GM12891 (cell line): ENCODE results near the gene ESAM. TPM values are rescaled to one million over a fixed set of nuclear protein-coding genes. Genes with fewer than 3 reads are reported as not detected.

ENCODE experiments used
- DNase-seq: peaks from one replicate; pipeline ENCODE4 v3.0.0; 2011; ENCODE audit warnings: low spot score; ENCODE audit not compliant: insufficient read length
- FAIRE-seq: peaks from 2 replicates; lab custom pipeline; 2011; peaks lifted over from hg19 to GRCh38; lab: Jason Lieb, UNC
- PAX5 ChIP-seq: IDR thresholded peaks from 2 replicates; pipeline ENCODE4 v1.6.1; 2011; ENCODE audit warnings: low read length, moderate library complexity, mild to moderate bottlenecking; ENCODE audit not compliant: insufficient read depth, severe bottlenecking
- POLR2A ChIP-seq: IDR thresholded peaks from 2 replicates; pipeline ENCODE4 v1.6.1; 2011; ENCODE audit warnings: low read depth, low read length, control low read depth
- POLR2AphosphoS5 ChIP-seq: IDR thresholded peaks from 2 replicates; pipeline ENCODE4 v1.6.1; 2011; ENCODE audit warnings: low read depth, low read length, control low read depth
- POU2F2 ChIP-seq: IDR thresholded peaks from 2 replicates; pipeline ENCODE4 v1.6.1; 2011; ENCODE audit warnings: low read depth, mild to moderate bottlenecking, control low read depth, low read length, moderate library complexity
- SPI1 ChIP-seq: IDR thresholded peaks from 2 replicates; pipeline ENCODE4 v1.6.1; 2011; ENCODE audit warnings: low read depth, low read length, control low read depth
- TAF1 ChIP-seq: IDR thresholded peaks from 2 replicates; pipeline ENCODE4 v1.6.1; 2011; ENCODE audit warnings: low read depth, low read length, control low read depth
- polyA plus RNA-seq: library from polyadenylated mRNA; unstranded; fragments of >200 nt; gene quantifications from one replicate; pipeline ENCODE4 v1.2.1, GENCODE V29; 2012; ENCODE audit warnings: low read depth, missing spikeins, inconsistent platforms; ENCODE audit not compliant: missing spikeins

ESAM gene
- 17.2 TPM for polyA plus RNA-seq

DNA sequence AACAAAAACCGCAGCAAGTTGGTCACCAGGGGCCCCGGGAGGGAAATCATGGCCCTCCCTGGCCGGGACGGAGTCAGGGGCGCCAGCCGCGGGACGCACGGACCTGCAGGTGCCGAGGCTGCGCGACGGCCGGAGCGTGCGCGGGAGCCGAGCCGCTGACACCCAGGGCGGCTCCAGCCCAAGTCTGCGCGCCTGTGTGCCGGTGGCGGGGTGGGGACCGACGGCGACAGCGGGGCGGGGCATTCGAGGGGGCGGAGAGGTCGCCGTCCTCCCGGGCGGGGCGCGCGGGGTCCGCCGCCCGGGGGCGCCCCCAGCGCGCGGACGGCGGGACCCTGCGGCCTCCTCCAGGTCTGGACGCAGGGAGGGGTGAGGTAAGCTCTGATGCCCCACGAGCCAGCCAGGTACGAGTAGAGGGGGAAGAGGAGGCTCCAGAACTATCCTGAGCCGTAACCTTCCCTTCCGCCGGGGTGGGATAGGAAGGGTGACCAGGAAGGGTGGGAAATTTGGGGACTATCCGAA, at the start of gene ESAM:
Gene ESAM (minus strand): TSS at position 186 of the 519 bp plus-strand sequence. CDS start 136 bp downstream, at position 50.
- peak; percentile 74 for TF ChIP-seq POLR2A
- TF ChIP-seq POU2F2 = 0 out of 2 replicates have a peak, but pooled peaks have one; percentile 9
- no peak for TF ChIP-seq SPI1
- TF ChIP-seq TAF1 = no peak
- TF ChIP-seq PAX5 = no peak
- peak; percentile 81 for TF ChIP-seq POLR2AphosphoS5
- FAIRE-seq (peak; percentile 97), DNase-seq (peak; percentile 84)

DNA sequence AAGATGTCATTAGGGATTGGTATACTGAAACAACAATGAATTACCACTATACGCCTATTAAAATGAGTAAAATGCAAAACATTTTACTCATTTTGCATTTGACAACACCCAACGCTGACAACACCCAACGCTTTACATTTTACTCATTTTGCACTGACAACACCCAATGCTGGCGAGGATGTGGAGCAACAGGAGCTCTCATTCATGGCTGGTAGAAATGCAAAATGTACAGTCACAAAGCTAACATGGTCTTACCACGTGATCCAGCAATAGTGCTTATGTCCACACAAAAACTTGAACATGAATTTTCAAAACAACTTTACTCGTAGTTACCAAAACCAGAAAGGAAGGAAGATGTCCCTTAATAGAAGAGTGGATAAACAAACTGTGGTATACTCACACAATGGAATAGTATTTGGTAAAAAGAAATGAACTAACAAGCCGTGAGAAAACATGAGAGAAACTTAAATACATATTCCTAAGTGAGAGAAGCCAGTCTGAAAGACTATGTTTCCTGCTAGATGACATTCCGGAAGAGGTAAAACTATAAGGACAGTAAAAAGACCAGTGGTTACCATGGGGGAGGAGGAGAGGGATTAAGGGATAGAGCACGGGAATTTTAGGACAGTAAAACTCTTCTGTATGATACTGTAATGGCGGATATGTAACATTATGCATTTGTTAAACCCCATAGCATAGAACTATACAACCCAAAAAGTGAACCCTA, 49.5 kb upstream of the ESAM start:
- no peak for FAIRE-seq
- TF ChIP-seq TAF1 (no peak), POLR2A (no peak), PAX5 (no peak), POLR2AphosphoS5 (no peak), POU2F2 (no peak), SPI1 (no peak)
- no peak for DNase-seq

DNA sequence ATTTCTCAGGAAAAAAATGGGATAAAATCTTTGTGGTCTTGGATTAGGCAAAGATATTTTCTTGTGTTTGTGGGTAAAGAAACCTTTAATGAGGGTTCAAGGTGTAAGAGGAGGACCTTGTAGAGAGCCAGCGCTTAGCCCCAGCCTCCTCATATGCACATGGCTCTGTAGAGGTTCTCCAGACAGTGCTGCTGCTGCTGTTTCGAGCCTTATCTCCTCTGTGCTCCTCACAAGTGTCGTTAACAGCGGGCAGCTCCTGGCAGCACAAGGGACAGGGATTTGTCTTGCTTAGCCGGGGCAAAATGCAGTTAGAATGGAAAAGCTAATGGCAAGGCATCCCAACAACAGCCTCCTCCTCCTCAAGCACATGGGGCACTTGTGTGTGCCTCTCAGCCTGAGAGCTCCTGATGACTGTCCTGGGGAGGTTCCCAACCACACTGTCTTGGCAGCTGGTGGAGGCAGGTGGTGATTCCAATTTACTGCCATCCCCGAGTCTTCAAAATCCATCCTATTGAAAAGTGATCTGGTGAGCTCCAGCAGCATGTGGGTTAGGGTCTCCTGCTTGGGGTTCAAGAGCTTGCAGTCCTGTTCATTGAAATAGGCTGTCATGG, 45.7 kb upstream of the ESAM start:
- DNase-seq = no peak
- no peak for TF ChIP-seq PAX5
- TF ChIP-seq POLR2AphosphoS5 = no peak
- no peak for TF ChIP-seq SPI1
- no peak for TF ChIP-seq POLR2A
- no peak for TF ChIP-seq TAF1
- TF ChIP-seq POU2F2 = no peak
- no peak for FAIRE-seq

DNA sequence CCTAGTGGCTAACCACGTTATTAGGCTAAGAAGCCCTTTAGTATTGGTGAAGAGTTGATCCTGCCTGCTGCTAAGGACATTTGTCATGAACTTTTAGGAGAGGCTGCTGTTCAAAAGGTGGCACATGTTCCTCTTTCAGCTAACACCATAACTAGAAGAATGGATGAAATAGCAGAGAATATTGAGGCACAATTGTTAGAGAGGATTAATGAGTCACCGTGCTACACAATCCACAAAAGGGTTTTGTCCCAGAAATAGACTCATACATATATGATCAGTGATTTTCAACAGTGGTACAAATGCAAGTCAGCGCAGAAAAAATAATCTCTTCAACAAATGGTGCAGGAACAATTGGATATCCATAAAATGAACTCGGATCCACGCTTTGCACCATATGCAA, 45.1 kb upstream of the ESAM start:
- DNase-seq (no peak), FAIRE-seq (no peak)
- TF ChIP-seq POU2F2 (no peak), PAX5 (no peak), POLR2A (no peak), POLR2AphosphoS5 (no peak), TAF1 (no peak), SPI1 (no peak)

DNA sequence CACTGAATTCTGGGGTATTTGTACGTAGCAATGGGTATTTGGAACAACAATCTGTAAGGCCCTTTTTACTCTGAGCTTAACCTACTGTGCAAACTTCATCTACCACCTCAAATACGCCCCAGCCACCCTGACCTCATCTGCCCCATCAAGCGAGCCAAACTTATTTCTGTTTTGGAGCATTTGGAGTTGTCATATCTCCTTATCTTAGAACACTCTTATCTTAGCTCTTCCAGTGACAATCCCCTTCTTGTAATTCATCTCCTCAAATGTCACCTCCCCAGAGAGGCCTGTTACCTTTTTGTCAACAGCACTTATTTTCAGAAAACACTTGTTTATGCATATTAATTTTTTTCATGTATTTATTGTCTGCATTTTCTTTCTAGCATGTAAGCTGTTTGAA, 42.8 kb upstream of the ESAM start:
- TF ChIP-seq POU2F2 = no peak
- no peak for TF ChIP-seq PAX5
- TF ChIP-seq SPI1 = no peak
- no peak for TF ChIP-seq POLR2A
- TF ChIP-seq POLR2AphosphoS5 = no peak
- TF ChIP-seq TAF1 = no peak
- FAIRE-seq (no peak), DNase-seq (no peak)

DNA sequence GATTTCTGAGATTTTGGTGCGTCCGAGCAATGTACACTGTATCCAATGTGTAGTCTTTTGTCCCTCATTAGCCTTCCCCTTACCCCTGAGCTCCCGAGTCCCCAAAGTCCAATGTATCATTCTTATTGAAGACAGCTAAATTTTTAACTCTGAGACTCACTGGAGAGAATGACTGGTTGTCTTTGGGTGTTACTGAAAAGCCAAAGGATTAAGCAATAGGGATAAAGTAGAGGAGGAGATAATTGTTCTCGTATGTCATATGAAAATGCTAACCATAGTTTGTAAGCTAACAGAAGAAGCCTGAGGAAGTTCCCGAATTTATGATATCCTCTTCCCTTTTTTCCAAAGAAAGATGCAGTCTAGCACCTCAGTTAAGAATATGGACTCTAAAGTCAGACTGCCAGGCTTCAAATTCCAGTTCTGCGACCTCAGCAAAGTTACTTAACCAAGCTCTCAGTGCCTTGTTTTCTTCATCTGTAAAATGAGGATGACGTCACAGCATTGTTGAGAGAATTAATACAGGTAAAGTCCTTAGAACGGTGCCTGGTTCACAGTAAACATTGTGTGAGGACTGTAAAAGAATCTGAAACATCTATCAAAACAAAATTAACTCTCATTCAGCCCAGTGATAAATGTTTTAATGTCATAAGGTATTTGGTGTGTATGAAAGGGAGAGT, 39.7 kb upstream of the ESAM start:
- DNase-seq (no peak), FAIRE-seq (no peak)
- TF ChIP-seq POLR2AphosphoS5 (no peak), PAX5 (no peak), SPI1 (no peak), POU2F2 (no peak), TAF1 (no peak), POLR2A (no peak)

DNA sequence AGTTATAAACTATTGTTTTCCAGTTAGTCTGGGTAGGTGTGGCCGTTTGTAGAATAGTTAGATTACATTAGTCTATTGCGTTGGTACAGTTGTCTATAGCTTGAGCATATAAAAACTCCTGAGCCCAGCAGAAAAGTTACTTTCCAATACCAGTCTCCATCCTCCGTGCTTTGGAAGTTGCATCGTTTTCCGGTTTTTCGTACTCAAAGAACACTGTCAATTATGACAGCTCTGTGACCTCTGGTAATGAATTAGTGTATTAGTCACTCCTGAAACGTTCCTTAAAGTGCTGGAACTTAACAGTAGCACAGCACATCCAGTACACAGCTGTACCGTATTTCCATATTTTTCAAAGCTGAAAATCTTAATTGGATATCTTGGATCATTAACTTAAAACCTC, 38.9 kb upstream of the ESAM start:
- FAIRE-seq (no peak), DNase-seq (no peak)
- no peak for TF ChIP-seq POLR2AphosphoS5
- TF ChIP-seq POLR2A = no peak
- no peak for TF ChIP-seq POU2F2
- no peak for TF ChIP-seq SPI1

- FAIRE-seq (peak; percentile 88), DNase-seq (peak; percentile 77)
- TF ChIP-seq TAF1 (peak; percentile 78), POLR2A (peak; percentile 89), PAX5 (no peak), POU2F2 (no peak; the same call in none of the 2 replicates), POLR2AphosphoS5 (peak; percentile 85), SPI1 (peak; percentile 82)
These were observed 38.3 kb upstream of the ESAM start, which contains the start of gene MSANTD2 for GRCh38 chr11:124800226-124800929. MSANTD2 (minus strand) TSS chr11:124800406; CDS start chr11:124800380, 26 bp downstream.
